Mesothelial cell of epicardium (in vitro differentiated cells): ENCODE measurements around the gene CCNA1. TPM values are rescaled to one million over a fixed set of nuclear protein-coding genes. Genes with fewer than 3 reads are reported as not detected.

Source experiments
- DNase-seq, 2 experiments: peaks; one replicate each; pipeline ENCODE4 v3.0.0; 2021; ENCODE audit warnings: low spot score in 2 of 2; ENCODE audit not compliant: unreplicated experiment in 2 of 2
- H3K27ac Mint-ChIP-seq: 2 replicates; pipeline ENCODE4 v1.8.0; 2021; ENCODE audit warnings: mixed read lengths
- H3K27me3 Mint-ChIP-seq: 2 replicates; pipeline ENCODE4 v1.8.0; 2021; ENCODE audit warnings: low read depth, mixed read lengths
- H3K36me3 Mint-ChIP-seq: 2 replicates; pipeline ENCODE4 v1.8.0; 2021; ENCODE audit warnings: mixed read lengths
- H3K4me1 Mint-ChIP-seq: 2 replicates; pipeline ENCODE4 v1.8.0; 2021; ENCODE audit warnings: mixed read lengths
- H3K4me3 Mint-ChIP-seq: 2 replicates; pipeline ENCODE4 v1.8.0; 2021; ENCODE audit warnings: mild to moderate bottlenecking, moderate library complexity, mixed read lengths
- H3K9me3 Mint-ChIP-seq: 2 replicates; pipeline ENCODE4 v1.8.0; 2021; ENCODE audit warnings: mixed read lengths
- total RNA-seq: library from RNA; stranded (reverse); gene quantifications from 3 replicates; pipeline ENCODE4 v1.2.1, GENCODE V29; 2021
- TF ChIP-seq, protein P1 (sequence below): fragments of 200-600 bp; sonication (generic); IDR thresholded peaks from one replicate; pipeline ENCODE4 v1.5.0; 2021; ENCODE audit warnings: antibody characterized with exemption; ENCODE audit not compliant: unreplicated experiment

Gene CCNA1
- total RNA-seq, 1 donor from 2014 or later: 0.20 TPM

DNA sequence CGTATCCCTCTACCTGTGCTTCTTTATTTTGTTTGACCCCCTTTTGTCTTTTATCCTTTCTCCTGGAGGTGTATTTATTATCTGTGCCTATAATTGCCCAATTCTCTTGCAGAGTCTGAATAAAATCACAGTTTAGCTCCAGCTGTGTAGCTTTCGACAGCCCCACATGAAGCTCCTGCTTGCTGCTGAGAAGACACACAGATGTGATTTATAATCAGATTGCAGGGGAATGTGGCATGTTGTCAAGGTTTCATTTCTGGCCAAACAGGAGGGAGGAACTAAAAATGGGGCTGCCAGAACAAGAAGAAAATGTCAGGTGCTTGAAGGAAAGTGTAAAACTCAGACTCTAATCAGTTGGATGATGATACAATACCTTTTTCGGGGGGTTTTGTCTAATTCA lies 22.7 kb downstream of the CCNA1 start:
- no peaks in the 10 kb centered on the region for H3K9me3 Mint-ChIP-seq
- peaks cover 7% of the 10 kb centered on the region for H3K27me3 Mint-ChIP-seq
- H3K36me3 Mint-ChIP-seq: no peaks in the 10 kb centered on the region
- TF ChIP-seq, protein P1, sequence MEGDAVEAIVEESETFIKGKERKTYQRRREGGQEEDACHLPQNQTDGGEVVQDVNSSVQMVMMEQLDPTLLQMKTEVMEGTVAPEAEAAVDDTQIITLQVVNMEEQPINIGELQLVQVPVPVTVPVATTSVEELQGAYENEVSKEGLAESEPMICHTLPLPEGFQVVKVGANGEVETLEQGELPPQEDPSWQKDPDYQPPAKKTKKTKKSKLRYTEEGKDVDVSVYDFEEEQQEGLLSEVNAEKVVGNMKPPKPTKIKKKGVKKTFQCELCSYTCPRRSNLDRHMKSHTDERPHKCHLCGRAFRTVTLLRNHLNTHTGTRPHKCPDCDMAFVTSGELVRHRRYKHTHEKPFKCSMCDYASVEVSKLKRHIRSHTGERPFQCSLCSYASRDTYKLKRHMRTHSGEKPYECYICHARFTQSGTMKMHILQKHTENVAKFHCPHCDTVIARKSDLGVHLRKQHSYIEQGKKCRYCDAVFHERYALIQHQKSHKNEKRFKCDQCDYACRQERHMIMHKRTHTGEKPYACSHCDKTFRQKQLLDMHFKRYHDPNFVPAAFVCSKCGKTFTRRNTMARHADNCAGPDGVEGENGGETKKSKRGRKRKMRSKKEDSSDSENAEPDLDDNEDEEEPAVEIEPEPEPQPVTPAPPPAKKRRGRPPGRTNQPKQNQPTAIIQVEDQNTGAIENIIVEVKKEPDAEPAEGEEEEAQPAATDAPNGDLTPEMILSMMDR: no peak
- H3K4me3 Mint-ChIP-seq: no peak overlapping the region
- DNase-seq: no peak
- H3K4me1 Mint-ChIP-seq: peaks cover 7% of the 10 kb centered on the region
- no peak overlapping the region for H3K27ac Mint-ChIP-seq

GRCh38 chr13:36456577-36456976 lies 24.3 kb downstream of the CCNA1 start:
- H3K27me3 Mint-ChIP-seq: no peaks in the 10 kb centered on the region
- no peak for DNase-seq
- no peaks in the 10 kb centered on the region for H3K9me3 Mint-ChIP-seq
- TF ChIP-seq, protein P1: no peak
- H3K4me1 Mint-ChIP-seq: peaks cover 7% of the 10 kb centered on the region
- H3K4me3 Mint-ChIP-seq: no peak overlapping the region
- H3K36me3 Mint-ChIP-seq: no peaks in the 10 kb centered on the region
- no peak overlapping the region for H3K27ac Mint-ChIP-seq

DNA sequence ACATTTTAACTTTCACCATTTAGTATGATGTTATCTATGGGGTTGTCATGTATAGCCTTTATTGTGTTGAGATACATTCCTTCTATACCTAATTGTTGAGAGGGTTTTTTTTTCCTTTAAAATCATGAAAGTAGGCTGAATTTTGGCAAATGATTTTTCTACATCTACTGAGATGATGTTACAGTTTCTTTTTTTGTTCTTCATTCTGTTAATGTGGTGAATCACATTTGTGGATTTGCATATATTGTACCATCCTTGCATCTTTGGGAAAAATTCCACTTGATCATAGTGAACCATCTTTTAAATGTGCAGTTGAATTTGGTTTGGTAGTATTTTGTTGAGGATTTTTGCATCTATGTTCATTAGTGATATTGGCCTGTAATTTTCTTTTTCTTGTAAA lies 29.2 kb downstream of the CCNA1 start:
- Mint-ChIP-seq H3K27me3 (peaks cover 3% of the 10 kb centered on the region), H3K9me3 (peaks cover 18% of the 10 kb centered on the region), H3K4me3 (no peak overlapping the region), H3K4me1 (peaks cover 3% of the 10 kb centered on the region), H3K36me3 (no peaks in the 10 kb centered on the region), H3K27ac (no peak overlapping the region)
- no peak for DNase-seq
- TF ChIP-seq, protein P1: no peak

GRCh38 chr13:36475468-36475867 lies 43.2 kb downstream of the CCNA1 start:
- Mint-ChIP-seq H3K4me3 (no peak overlapping the region), H3K27me3 (peaks cover 7% of the 10 kb centered on the region), H3K27ac (no peak overlapping the region), H3K4me1 (no peaks in the 10 kb centered on the region), H3K9me3 (peaks cover 45% of the 10 kb centered on the region), H3K36me3 (no peaks in the 10 kb centered on the region)
- TF ChIP-seq, protein P1: no peak
- no peak for DNase-seq

DNA sequence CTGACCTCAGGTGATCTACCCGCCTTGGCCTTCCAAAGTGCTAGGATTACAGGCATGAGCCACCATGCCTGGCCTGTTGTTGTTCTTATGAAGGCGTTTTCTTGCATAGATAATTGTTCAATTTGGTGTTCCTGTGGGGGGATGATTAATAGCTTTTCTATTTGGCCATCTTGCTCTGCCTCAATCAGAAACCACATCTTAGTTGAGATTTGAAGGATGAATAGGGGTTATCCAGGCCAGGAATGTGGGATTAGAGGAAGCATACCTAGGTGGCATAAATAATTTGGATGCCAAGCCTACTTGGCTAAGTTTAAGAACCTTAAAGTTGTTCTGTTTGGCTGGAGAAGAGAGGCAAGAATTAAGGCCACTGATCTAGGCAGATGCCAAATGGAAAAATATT lies 44.4 kb downstream of the CCNA1 start:
- TF ChIP-seq, protein P1: no peak
- H3K27me3 Mint-ChIP-seq: peaks cover 7% of the 10 kb centered on the region

GRCh38 chr13:36480726-36481427 lies 48.6 kb downstream of the CCNA1 start:
- Mint-ChIP-seq H3K27ac (no peak overlapping the region), H3K27me3 (peaks cover 12% of the 10 kb centered on the region), H3K4me1 (no peaks in the 10 kb centered on the region), H3K4me3 (no peak overlapping the region), H3K9me3 (peaks cover 31% of the 10 kb centered on the region), H3K36me3 (no peaks in the 10 kb centered on the region)
- TF ChIP-seq, protein P1: no peak
- no peak for DNase-seq

More for the DNA sequence above, 44.4 kb downstream of the CCNA1 start:
- Mint-ChIP-seq H3K9me3 (peaks cover 38% of the 10 kb centered on the region), H3K4me1 (no peaks in the 10 kb centered on the region), H3K36me3 (no peaks in the 10 kb centered on the region), H3K27ac (no peak overlapping the region), H3K4me3 (no peak overlapping the region)
- DNase-seq: no peak
